Cardiac muscle cell (in vitro differentiated cells and primary cell): ENCODE data around the gene MAP3K9. TPM values are rescaled to one million over a fixed set of nuclear protein-coding genes. Genes with fewer than 3 reads are reported as not detected.

ENCODE experiments used
- DNase-seq, 2 donors: peaks; one replicate each; pipeline versions ENCODE4 v3.0.0 to v3.0.0-alpha.2; 2010 to 2017; ENCODE audit warnings: low read depth in 1 of 2, low spot score in 1 of 2
- H3K27ac ChIP-seq: fragments of 200-600 bp; sonication (generic); 2 replicates; pipeline ENCODE4 v1.5.1; 2016
- H3K27me3 ChIP-seq: fragments of 200-600 bp; sonication (generic); 2 replicates; pipeline ENCODE4 v1.6.0; 2016; ENCODE audit warnings: control low read depth
- H3K36me3 ChIP-seq: fragments of 200-600 bp; sonication (generic); 2 replicates; pipeline ENCODE4 v1.5.1; 2016; ENCODE audit warnings: control low read depth
- H3K4me1 ChIP-seq: fragments of 200-600 bp; sonication (generic); 2 replicates; pipeline ENCODE4 v1.8.1; 2017; ENCODE audit warnings: low read depth, mild to moderate bottlenecking, mixed run types
- H3K4me3 ChIP-seq: fragments of 200-600 bp; sonication (generic); 2 replicates; pipeline ENCODE4 v1.5.1; 2016; ENCODE audit warnings: mild to moderate bottlenecking
- H3K9me3 ChIP-seq: fragments of 200-600 bp; sonication (generic); 2 replicates; pipeline ENCODE4 v1.5.1; 2017; ENCODE audit warnings: low read depth, mild to moderate bottlenecking, control low read depth
- polyA plus RNA-seq: library from polyadenylated mRNA; unstranded; fragments of >200 nt; fragmentation: Nextera tagmentation; extraction: Ambion mirVana; gene quantifications from 2 replicates; pipeline ENCODE4 v1.2.1, GENCODE V29; 2016
- total RNA-seq: library from RNA; depleted of rRNA; stranded (reverse); fragments of >200 nt; gene quantifications from 2 replicates; pipeline ENCODE4 v1.2.3, GENCODE V29; 2016
- TF ChIP-seq, protein P1 (sequence below): IDR thresholded peaks from 2 replicates; pipeline ENCODE4 v1.5.1; 2012; ENCODE audit warnings: low read depth, mild to moderate bottlenecking, low read length

MAP3K9 gene
- total and polyA plus RNA-seq, 2 experiments from 2014 or later, result 5.4 to 7.4 TPM

DNA sequence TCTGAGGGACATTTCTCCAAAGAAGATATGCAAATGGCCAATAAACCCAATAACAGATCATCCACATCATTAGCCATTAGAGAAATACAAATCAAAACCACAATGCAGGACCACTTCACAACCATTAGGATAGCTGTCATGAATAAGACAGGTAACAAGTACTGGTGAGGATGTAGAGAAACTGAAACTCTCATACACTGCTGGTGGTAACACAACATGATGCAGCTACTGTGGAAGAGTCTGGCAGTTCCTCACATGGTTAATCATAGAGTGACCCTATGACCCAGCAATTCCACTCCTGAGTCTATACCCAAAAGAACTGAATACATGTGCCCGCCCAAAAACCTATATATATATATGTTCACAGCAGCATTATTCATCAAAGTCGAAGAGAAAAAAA is 128.6 kb downstream of the MAP3K9 start:
- H3K27me3 ChIP-seq, result no peaks in the 10 kb centered on the region
- no peak overlapping the region for H3K4me3 ChIP-seq
- H3K4me1 ChIP-seq, result no peaks in the 10 kb centered on the region
- no peaks in the 10 kb centered on the region for H3K36me3 ChIP-seq
- DNase-seq, result no peak
- no peaks in the 10 kb centered on the region for H3K9me3 ChIP-seq
- no peak overlapping the region for H3K27ac ChIP-seq
- TF ChIP-seq, protein P1, sequence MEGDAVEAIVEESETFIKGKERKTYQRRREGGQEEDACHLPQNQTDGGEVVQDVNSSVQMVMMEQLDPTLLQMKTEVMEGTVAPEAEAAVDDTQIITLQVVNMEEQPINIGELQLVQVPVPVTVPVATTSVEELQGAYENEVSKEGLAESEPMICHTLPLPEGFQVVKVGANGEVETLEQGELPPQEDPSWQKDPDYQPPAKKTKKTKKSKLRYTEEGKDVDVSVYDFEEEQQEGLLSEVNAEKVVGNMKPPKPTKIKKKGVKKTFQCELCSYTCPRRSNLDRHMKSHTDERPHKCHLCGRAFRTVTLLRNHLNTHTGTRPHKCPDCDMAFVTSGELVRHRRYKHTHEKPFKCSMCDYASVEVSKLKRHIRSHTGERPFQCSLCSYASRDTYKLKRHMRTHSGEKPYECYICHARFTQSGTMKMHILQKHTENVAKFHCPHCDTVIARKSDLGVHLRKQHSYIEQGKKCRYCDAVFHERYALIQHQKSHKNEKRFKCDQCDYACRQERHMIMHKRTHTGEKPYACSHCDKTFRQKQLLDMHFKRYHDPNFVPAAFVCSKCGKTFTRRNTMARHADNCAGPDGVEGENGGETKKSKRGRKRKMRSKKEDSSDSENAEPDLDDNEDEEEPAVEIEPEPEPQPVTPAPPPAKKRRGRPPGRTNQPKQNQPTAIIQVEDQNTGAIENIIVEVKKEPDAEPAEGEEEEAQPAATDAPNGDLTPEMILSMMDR, result no peak

DNA sequence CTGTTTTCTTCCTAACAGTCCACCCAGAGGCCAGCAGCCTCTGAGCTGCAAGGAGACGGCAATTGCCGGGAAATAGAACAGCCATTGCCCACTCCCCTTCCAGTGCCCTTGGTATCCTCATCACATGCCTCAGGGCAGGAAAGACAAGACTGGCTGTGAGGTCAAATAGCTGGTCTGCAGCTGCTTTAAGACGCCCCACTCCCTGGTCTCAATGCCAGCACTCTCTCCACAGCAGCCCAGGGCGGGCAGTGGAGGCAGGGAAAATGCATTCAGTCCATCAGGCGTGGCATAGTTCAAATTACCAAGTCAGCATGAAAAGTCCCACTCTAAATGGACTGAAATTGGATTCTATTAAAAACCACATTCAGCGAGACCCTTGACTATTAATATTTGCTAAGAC is 132.0 kb downstream of the MAP3K9 start:
- DNase-seq, result no peak
- Histone ChIP-seq H3K4me1 (no peaks in the 10 kb centered on the region), H3K27ac (no peak overlapping the region), H3K27me3 (no peaks in the 10 kb centered on the region), H3K9me3 (no peaks in the 10 kb centered on the region), H3K4me3 (no peak overlapping the region), H3K36me3 (no peaks in the 10 kb centered on the region)
- TF ChIP-seq, protein P1, result no peak

Other genes with a start within 250 kb of the MAP3K9 start
- 19.8 and 26.5 TPM in 2 replicates for gene MED6, start 208.9 kb downstream of the MAP3K9 start, total RNA-seq
- 42.8 and 50.1 TPM in 2 replicates for gene MED6, start 208.9 kb downstream of the MAP3K9 start, polyA plus RNA-seq
- 1.3 and 2.0 TPM in 2 replicates for gene TTC9, start 167.6 kb downstream of the MAP3K9 start, total RNA-seq
- 1.1 and 1.3 TPM in 2 replicates for gene TTC9, start 167.6 kb downstream of the MAP3K9 start, polyA plus RNA-seq
- gene PCNX1, start 97.9 kb upstream of the MAP3K9 start, total RNA-seq, result 39.2 and 45.4 TPM in 2 replicates
- gene PCNX1, start 97.9 kb upstream of the MAP3K9 start, polyA plus RNA-seq, result 20.1 and 27.8 TPM in 2 replicates